ENCODE data around the gene ARHGAP25.

ARHGAP25 gene, protein sequence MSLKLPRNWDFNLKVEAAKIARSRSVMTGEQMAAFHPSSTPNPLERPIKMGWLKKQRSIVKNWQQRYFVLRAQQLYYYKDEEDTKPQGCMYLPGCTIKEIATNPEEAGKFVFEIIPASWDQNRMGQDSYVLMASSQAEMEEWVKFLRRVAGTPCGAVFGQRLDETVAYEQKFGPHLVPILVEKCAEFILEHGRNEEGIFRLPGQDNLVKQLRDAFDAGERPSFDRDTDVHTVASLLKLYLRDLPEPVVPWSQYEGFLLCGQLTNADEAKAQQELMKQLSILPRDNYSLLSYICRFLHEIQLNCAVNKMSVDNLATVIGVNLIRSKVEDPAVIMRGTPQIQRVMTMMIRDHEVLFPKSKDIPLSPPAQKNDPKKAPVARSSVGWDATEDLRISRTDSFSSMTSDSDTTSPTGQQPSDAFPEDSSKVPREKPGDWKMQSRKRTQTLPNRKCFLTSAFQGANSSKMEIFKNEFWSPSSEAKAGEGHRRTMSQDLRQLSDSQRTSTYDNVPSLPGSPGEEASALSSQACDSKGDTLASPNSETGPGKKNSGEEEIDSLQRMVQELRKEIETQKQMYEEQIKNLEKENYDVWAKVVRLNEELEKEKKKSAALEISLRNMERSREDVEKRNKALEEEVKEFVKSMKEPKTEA

GRCh38 chr2:68734688-68735525, at the start of gene ARHGAP25:
Gene ARHGAP25, plus strand, starts transcription at chr2:68734811. Its CDS starts 389 bp downstream, at chr2:68735200.
- no peak for DNase-seq (ENCODE audit: low read depth in 2 of 2)

DNA sequence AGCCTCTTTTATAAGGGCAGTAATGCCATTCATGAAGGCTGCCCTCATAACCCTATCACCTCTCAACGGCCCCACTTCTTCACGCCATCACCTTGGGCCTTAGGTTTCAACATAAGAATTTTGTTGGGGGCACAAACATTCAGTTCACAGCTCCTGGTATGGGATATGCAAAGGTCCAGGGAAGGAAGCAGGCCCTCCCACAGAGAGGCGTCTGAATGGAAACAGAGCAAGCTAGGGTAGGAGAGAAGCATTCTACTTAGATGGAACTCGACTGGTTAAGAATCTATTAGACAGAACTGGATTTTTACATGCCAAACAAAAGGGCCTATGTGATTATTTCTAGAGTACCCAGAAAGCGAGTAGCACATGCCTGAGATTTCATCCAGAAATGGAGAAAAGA, 48.4 kb upstream of the ARHGAP25 start:
- DNase-seq (ENCODE audit: low read depth in 2 of 2): no peak

DNA sequence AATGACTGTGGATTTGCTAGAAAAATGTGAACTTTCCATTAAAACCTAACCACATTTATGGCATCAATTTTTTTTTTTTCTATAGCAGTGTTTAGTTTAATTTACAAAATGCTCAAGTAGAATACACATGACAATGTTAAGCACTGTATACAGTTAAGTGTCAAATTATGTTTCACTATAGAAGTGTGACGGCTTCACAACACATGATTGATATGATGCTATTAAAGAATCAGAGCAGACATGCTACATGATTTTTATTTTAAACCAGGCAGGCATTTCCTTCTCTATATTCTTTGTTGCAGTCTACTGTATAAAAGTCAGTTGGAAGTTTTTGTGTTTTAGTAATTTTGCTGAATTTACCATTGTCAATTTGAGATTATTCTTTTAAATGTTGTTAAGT, 47.6 kb upstream of the ARHGAP25 start:
- no peak for DNase-seq (ENCODE audit: low read depth in 2 of 2)

DNA sequence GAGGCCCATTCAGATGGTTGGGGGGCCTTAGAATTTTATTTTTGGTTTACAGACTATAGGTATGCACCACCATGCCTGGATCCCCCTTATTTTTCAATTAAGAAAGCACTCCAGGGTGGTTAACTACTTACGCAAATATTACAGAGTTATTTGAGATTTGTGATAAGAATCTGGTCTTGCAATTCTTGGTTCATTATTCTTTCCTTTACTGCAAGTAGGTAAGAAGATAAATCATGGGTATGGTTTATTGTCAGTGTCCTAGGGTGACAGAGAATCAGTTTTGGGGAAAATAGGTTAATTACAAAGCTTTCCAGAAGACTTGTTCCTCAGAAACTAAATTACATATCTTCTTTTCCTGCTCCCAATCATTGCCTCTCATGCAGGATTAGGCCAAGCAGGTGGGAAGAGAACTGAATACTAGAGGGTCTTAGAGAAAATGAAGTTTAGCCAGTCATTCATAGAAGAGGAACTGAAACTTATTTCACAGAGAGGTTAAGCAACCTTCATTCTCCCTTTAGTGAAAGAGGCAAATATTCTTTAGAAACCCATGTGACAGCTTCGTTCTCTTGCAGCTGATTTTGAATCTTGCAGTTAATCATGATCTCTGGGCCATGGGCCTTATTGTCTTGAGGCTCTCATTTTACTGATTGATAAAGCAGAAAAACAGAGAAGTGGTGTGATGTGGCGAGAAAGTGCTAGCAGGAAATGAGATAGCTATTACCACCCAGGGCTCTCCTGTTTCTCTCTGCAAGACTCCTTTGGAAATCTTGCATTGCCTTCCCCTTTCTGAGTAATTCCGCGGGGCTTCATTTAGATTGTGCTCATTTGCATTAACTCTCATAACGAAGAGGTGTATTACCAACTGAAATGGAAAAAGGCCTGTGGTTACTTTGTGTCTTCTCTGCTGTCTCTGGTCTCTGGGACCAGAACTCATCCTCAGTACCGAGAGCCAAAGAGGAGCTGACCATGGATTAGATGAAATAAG, 44.8 kb upstream of the ARHGAP25 start:
- no peak for DNase-seq (ENCODE audit: low read depth in 2 of 2)

GRCh38 chr2:68690851-68691250, 43.8 kb upstream of the ARHGAP25 start:
- no peak for DNase-seq (ENCODE audit: low read depth in 2 of 2)

DNA sequence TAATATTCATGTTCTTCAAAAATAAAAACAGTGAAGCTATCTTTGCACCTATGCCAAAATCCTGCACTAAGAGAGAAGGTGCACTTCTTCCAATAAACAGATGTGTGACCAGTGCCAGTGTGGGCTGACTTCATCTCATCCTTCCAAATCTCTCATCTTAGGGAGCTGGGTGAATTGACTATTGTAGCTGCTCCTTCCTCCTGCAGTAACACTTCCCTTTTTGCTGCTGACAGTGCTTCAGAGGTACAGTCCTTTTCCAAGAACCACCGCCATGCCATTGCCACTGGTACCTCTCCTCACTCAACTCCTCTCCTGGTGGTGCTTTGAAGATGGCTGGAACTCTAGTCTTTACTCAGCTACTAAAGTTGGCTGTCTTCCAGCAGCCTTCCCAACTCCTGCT, 42.1 kb upstream of the ARHGAP25 start:
- no peak for DNase-seq (ENCODE audit: low read depth in 2 of 2)

- no peak for DNase-seq (ENCODE audit: low read depth in 2 of 2)
Measured at GRCh38 chr2:68693951-68694350, 40.7 kb upstream of the ARHGAP25 start.

DNA sequence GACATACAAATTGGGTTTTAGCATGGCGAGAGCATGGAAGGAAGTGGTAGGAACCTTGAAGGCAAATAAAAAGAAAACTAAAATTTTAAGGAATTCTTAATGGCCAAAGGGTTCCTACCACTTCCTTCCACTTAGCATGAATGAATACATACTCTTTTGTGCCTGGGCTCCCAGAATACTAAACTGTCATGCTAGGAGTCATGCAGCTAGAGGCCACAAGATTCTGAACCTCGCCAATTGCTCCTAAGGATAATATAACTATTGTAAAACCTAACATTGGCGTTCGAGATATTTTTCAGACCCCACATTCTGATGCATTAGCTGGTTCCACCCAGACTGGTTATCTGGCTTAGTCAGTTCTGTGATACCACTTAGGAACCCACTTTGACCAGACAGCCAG, 38.6 kb upstream of the ARHGAP25 start:
- no peak for DNase-seq (ENCODE audit: low read depth in 2 of 2)

DNA sequence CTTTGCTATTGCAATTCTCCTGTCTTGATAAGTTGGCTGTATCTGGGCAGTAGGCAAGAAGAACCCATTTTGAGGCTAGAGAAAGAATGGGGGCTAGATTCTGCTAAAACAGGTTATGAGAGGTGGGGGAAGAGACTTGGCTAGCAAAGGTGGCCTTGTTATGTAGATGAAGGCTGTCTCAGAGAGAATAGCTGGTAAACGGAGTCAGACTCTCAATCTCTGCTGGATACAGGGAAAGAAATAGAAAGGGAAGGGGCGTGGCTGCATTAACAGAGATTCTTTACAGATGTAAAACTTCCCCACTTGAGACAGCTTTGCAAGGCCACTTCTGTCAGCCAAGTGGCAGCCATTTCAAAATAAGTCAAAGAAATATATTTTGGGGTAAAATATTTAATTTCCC, 38.1 kb upstream of the ARHGAP25 start:
- no peak for DNase-seq (ENCODE audit: low read depth in 2 of 2)

GRCh38 chr2:68698567-68699377, 35.8 kb upstream of the ARHGAP25 start:
- no peak for DNase-seq (ENCODE audit: low read depth in 2 of 2)

DNA sequence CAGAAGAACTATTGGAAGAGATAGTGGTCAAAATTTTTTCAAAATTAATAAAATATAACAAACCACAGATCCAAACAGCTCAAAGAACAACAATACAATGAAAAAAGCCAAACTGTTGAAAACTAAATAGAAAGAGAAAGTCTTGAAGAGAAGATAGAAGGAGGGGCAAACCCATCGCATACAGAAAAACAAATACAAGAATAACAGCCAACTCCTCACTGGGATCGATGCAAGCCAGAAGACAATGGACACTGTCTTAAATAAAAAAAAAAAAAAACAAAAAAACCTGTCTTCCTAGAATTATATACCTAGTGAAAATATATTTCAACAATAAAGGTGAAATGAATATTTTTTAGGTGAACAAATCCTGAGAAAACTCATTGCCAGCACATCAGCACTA, 34.1 kb upstream of the ARHGAP25 start:
- no peak for DNase-seq (ENCODE audit: low read depth in 2 of 2)

GRCh38 chr2:68706637-68707036, 28.0 kb upstream of the ARHGAP25 start:
- DNase-seq (ENCODE audit: low read depth in 2 of 2): no peak

DNA sequence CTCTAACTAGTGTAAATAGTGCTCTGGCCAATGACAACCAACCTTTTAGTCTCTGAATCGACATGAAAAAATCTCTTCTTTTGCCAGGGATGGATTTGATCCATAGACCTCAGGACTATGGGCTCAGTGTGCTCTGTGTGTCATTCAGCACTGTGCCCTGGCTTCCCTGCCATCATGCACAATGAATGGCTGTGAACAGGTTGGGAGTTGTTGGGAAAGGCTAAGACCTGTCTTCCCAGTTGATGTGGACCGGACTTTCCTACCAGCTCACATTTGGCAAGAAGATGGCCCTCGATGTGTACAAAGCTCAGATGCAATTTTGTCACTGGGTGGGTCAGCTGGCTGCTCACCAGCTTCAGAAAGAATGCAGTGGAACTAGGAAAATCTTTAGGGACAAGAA, 26.0 kb upstream of the ARHGAP25 start:
- DNase-seq (ENCODE audit: low read depth in 2 of 2): no peak

- no peak for DNase-seq (ENCODE audit: low read depth in 2 of 2)
Measured at GRCh38 chr2:68709421-68709911, 25.1 kb upstream of the ARHGAP25 start.

GRCh38 chr2:68710336-68710735, 24.3 kb upstream of the ARHGAP25 start:
- no peak for DNase-seq (ENCODE audit: low read depth in 2 of 2)

DNA sequence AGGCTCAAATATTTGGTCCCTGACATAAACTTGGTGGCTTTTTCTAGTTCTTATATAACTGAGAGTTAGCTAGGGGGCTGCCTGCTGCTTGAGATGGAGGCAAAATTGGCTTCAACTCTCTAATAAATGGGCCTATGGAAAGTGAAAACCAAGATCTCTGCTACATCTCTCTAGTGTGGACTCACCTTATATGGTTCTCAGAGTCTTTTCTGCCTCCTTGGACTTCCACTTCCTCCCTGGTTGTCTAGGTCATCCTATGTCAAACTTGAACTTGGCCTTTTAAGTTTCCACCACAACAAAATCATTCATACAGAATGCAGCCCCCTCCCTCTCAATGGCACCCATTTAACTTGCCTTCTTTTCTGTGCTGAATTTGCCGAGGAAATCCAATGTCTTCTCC, 23.9 kb upstream of the ARHGAP25 start:
- no peak for DNase-seq (ENCODE audit: low read depth in 2 of 2)

GRCh38 chr2:68714866-68715265, 19.7 kb upstream of the ARHGAP25 start:
- no peak for DNase-seq (ENCODE audit: low read depth in 2 of 2)

DNA sequence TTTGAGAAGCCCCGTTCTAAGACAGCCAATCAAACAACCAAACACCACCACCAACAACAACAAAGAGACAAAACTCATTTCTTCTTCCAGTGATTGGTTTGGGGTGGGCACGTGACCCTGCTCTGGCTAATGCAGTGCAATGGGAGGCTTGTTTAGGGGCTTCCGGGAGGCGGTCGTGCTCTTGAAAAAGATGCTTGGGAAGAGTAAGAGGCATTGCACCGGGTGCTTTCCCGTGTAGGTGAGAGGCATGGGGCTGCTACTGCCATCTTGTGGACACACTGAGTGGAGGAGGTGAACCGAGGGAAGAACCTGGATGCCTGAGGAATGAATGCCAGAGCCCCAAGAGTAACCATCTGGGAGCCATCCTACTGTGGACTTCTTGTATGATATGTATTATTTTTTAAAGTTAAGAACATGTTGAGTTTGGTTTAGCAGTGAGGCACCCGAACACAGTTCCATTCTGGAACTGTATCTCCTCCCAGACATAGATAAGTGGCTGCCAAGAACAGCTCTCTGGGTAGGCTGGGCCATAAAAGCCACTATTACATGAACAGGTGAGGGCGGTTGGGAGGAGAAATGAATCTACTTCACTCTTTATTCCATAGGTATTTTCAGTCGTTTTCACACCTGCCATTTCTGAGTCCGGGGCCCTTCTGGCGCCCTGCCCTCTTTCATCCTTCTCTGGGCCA, 19.1 kb upstream of the ARHGAP25 start:
- no peak for DNase-seq (ENCODE audit: low read depth in 2 of 2)

GRCh38 chr2:68716604-68717304, 17.9 kb upstream of the ARHGAP25 start:
- no peak for DNase-seq (ENCODE audit: low read depth in 2 of 2)
